K562 (cell line): ENCODE measurements around the gene NQO2. TPM values are rescaled to one million over a fixed set of nuclear protein-coding genes. Genes with fewer than 3 reads are reported as not detected.

Experiments
- ATF6 ChIP-seq: sonication (generic); formaldehyde crosslinking; IDR thresholded peaks from 2 replicates; pipeline ENCODE4 v1.4.0; 2020; ENCODE audit warnings: mild to moderate bottlenecking, missing genetic modification reagents
- C11orf30 ChIP-seq: fragments of 450-650 bp; IDR thresholded peaks from 2 replicates; pipeline ENCODE4 v1.6.1; 2016; ENCODE audit warnings: low read depth, mild to moderate bottlenecking
- CGGBP1 ChIP-seq: fragments of 250-450 bp; sonication (Bioruptor Pico); IDR thresholded peaks from 2 replicates; pipeline ENCODE4 v1.9.0; 2021; ENCODE audit warnings: mild to moderate bottlenecking
- CHD1 ChIP-seq: fragments of 200-600 bp; sonication (generic); IDR thresholded peaks from one replicate; pipeline ENCODE4 v1.6.1; 2012; ENCODE audit warnings: mild to moderate bottlenecking, moderate library complexity, low read length, inconsistent platforms
- ELF2 ChIP-seq: fragments of 250-450 bp; sonication (Bioruptor Pico); IDR thresholded peaks from 2 replicates; pipeline ENCODE4 v1.5.0; 2021; ENCODE audit warnings: mild to moderate bottlenecking
- GMEB1 ChIP-seq: fragments of 250-450 bp; sonication (Bioruptor Pico); IDR thresholded peaks from 2 replicates; pipeline ENCODE4 v1.4.0; 2020; ENCODE audit warnings: mild to moderate bottlenecking
- HDAC8 ChIP-seq: fragments of 450-650 bp; IDR thresholded peaks from 2 replicates; pipeline ENCODE4 v1.6.1; 2016; ENCODE audit warnings: mild to moderate bottlenecking, missing genetic modification characterization, moderate library complexity, missing compliant biosample characterization
- HNRNPLL ChIP-seq: fragments of 200-400 bp; formaldehyde crosslinking; IDR thresholded peaks from 2 replicates; pipeline ENCODE4 v1.6.1; 2017; ENCODE audit warnings: low read length, low read depth, mild to moderate bottlenecking; ENCODE audit not compliant: poor library complexity, severe bottlenecking
- IFI16 ChIP-seq: fragments of 250-450 bp; sonication (Bioruptor Pico); IDR thresholded peaks from 2 replicates; pipeline ENCODE4 v2.1.2; 2022; ENCODE audit warnings: mild to moderate bottlenecking, inconsistent platforms
- KDM5B ChIP-seq: fragments of 200-600 bp; sonication (generic); IDR thresholded peaks from 2 replicates; pipeline ENCODE4 v1.6.1; 2012; ENCODE audit warnings: low read depth, mild to moderate bottlenecking, moderate library complexity, low read length, control low read depth, inconsistent platforms; ENCODE audit not compliant: insufficient replicate concordance
- L3MBTL2 ChIP-seq: fragments of 450-650 bp; IDR thresholded peaks from 2 replicates; pipeline ENCODE4 v1.6.1; 2016; ENCODE audit warnings: mild to moderate bottlenecking, moderate library complexity
- NCOA6 ChIP-seq: fragments of 450-650 bp; IDR thresholded peaks from 2 replicates; pipeline ENCODE4 v1.6.1; 2017; ENCODE audit warnings: mild to moderate bottlenecking
- PTRF ChIP-seq: fragments of 450-650 bp; IDR thresholded peaks from 2 replicates; pipeline ENCODE4 v1.6.1; 2016; ENCODE audit warnings: mild to moderate bottlenecking, missing genetic modification characterization, missing compliant biosample characterization
- SMARCA4 ChIP-seq: fragments of 450-650 bp; IDR thresholded peaks from 2 replicates; pipeline ENCODE4 v1.6.1; 2016
- SMARCA5 ChIP-seq: fragments of 450-650 bp; IDR thresholded peaks from 2 replicates; pipeline ENCODE4 v1.6.1; 2016
- SRF ChIP-seq, 2 experiments: fragments of 250-450, 450-650 bp in 1 of 2; sonication (Bioruptor Pico) in 1 of 2; sonication (generic) in 1 of 2; formaldehyde crosslinking; IDR thresholded peaks; 2 replicates each; pipeline versions ENCODE4 v1.5.0 to v1.5.1; 2020 to 2022; ENCODE audit warnings: mild to moderate bottlenecking in 1 of 2, missing genetic modification reagents in 1 of 2
- TAL1 ChIP-seq: fragments of 450-650 bp; IDR thresholded peaks from 2 replicates; pipeline ENCODE4 v1.6.1; 2016; ENCODE audit warnings: mild to moderate bottlenecking
- TCF7L2 ChIP-seq: fragments of 150-350 bp; IDR thresholded peaks from 2 replicates; pipeline ENCODE4 v1.6.1; 2016; ENCODE audit warnings: low read depth, mild to moderate bottlenecking, low read length, moderate library complexity
- U2AF1 ChIP-seq: fragments of 200-400 bp; formaldehyde crosslinking; optimal IDR thresholded peaks from 2 replicates; pipeline ENCODE3; 2017; ENCODE audit warnings: mild to moderate bottlenecking, low read depth, low read length, moderate library complexity
- ZFP1 ChIP-seq: fragments of 450-650 bp; formaldehyde crosslinking; IDR thresholded peaks from 2 replicates; pipeline ENCODE4 v1.4.0; 2020; ENCODE audit warnings: mild to moderate bottlenecking, mixed read lengths
- ZNF12 ChIP-seq: sonication (generic); formaldehyde crosslinking; IDR thresholded peaks from 2 replicates; pipeline ENCODE4 v1.4.0; 2020; ENCODE audit warnings: mild to moderate bottlenecking, missing genetic modification reagents
- ZNF280B ChIP-seq: fragments of 250-450 bp; sonication (Bioruptor Pico); IDR thresholded peaks from 2 replicates; pipeline ENCODE4 v1.5.1; 2021; ENCODE audit warnings: mild to moderate bottlenecking
- ZSCAN32 ChIP-seq: fragments of 450-650 bp; formaldehyde crosslinking; IDR thresholded peaks from 2 replicates; pipeline ENCODE4 v1.4.0; 2020; ENCODE audit warnings: mild to moderate bottlenecking, moderate library complexity
- polyA plus RNA-seq, 8 experiments: library from polyadenylated mRNA; depleted of rRNA in 4 of 8; stranded (reverse) in 5 of 8; unstranded in 3 of 8; fragments of >200 nt; fragmentation: Nextera tagmentation in 2 of 8; fragmentation: Illumina TruSeq in 1 of 8; extraction: Ambion mirVana in 2 of 8; extraction: Trizol in 1 of 8; gene quantifications; 2 replicates each; pipeline versions ENCODE4 v1.2.1 to v1.2.3, GENCODE V29; 2011 to 2014; ENCODE audit warnings: inconsistent platforms in 1 of 8, missing spikeins in 1 of 8
- total RNA-seq, 7 experiments: library from RNA; depleted of rRNA in 6 of 7; stranded (reverse); fragments of >200 nt in 6 of 7; fragmentation: Illumina TruSeq in 2 of 7; extraction: Trizol in 2 of 7; gene quantifications; 2 replicates each; pipeline versions ENCODE4 v1.2.1 to v1.2.3, GENCODE V29; 2011 to 2021; ENCODE audit warnings: low replicate concordance in 1 of 7

The NQO2 gene
- total and polyA plus RNA-seq, 9 of the 15 experiments (the other 6 are each of a cell fraction or from before 2014, with no cell fraction given), result 54.6 to 214 (median 116) TPM

- TF ChIP-seq TCF7L2, result no peak
- no peak for TF ChIP-seq HDAC8 (tag)
- no peak for TF ChIP-seq CHD1
- TF ChIP-seq L3MBTL2, result no peak; the same call in 1 of the 2 replicates
- no peak for TF ChIP-seq ZSCAN32 (CRISPR knock-in tag)
- no peak for TF ChIP-seq CGGBP1 (CRISPR knock-in tag)
- peak; percentile 35; the same call in 1 of the 2 replicates for TF ChIP-seq SMARCA4
- no peak for TF ChIP-seq ZNF280B (CRISPR knock-in tag)
- no peak for TF ChIP-seq GMEB1 (CRISPR knock-in tag)
- peak; percentile 47; the same call in 1 of the 2 replicates for TF ChIP-seq C11orf30
- no peak for TF ChIP-seq KDM5B
- TF ChIP-seq IFI16 (CRISPR knock-in tag), result no peak
- TF ChIP-seq HNRNPLL, result no peak
- no peak for TF ChIP-seq ATF6
- no peak for TF ChIP-seq SRF (CRISPR knock-in tag; IDR thresholded peaks at IDR 0.05)
- no peak for TF ChIP-seq ELF2 (CRISPR knock-in tag)
- no peak for TF ChIP-seq TAL1
- TF ChIP-seq NCOA6, result no peak
- TF ChIP-seq ZNF12 (CRISPR knock-in tag), result no peak
- no peak for TF ChIP-seq SMARCA5
- TF ChIP-seq ZFP1 (CRISPR knock-in tag), result no peak
- 0 out of 2 replicates have a peak, but pooled peaks have one; percentile 25 for TF ChIP-seq PTRF (tag)
- TF ChIP-seq U2AF1, result no peak
Measured at GRCh38 chr6:2984738-2985406, 14.8 kb upstream of the NQO2 start (continued).
